Stimulated activated CD8-positive, alpha-beta memory T cell treated with anti-CD3 and anti-CD28 coated beads, Interleukin-2, amount 100 ng/mL, for 1 hour (primary cell): ENCODE measurements around the gene ARHGAP6.
"Not testable (repeated sequence)": the region's sequence is repeated elsewhere in the genome, so short reads cannot be mapped to it uniquely, and the experiment has no call there.

Experiments
- DNase-seq, 2 donors: peaks; one replicate each; pipeline ENCODE4 v3.0.0-alpha.2; 2020; ENCODE audit warnings: low read depth in 2 of 2

ARHGAP6 gene

GRCh38 chrX:11151799-11152559, 513.7 kb downstream of the ARHGAP6 start:
- DNase-seq, result no peak

- no peak for DNase-seq
Measured at GRCh38 chrX:11148401-11148800, 517.3 kb downstream of the ARHGAP6 start.

GRCh38 chrX:11146411-11146810, 519.3 kb downstream of the ARHGAP6 start:
- DNase-seq, result no peak

- peak in 1 of 2 donors; percentile 0 for DNase-seq
Measured at GRCh38 chrX:11143931-11144678, 521.6 kb downstream of the ARHGAP6 start.

- DNase-seq, result no peak
Measured at GRCh38 chrX:11138498-11139390, 527.0 kb downstream of the ARHGAP6 start.

GRCh38 chrX:11137543-11138139, 528.1 kb downstream of the ARHGAP6 start:
- DNase-seq, result no peak

GRCh38 chrX:11135564-11136185, 530.0 kb downstream of the ARHGAP6 start:
- DNase-seq, result no peak

- DNase-seq, result no peak
Measured at GRCh38 chrX:11131146-11131545, 534.6 kb downstream of the ARHGAP6 start.

- no peak for DNase-seq
Measured at GRCh38 chrX:11130136-11130535, 535.6 kb downstream of the ARHGAP6 start.

- no peak for DNase-seq
Measured at GRCh38 chrX:11129534-11130105, 536.1 kb downstream of the ARHGAP6 start.

- DNase-seq, result no peak
Measured at GRCh38 chrX:11125060-11125459, 540.7 kb downstream of the ARHGAP6 start.

- no peak for DNase-seq
Measured at GRCh38 chrX:11124112-11124511, 541.6 kb downstream of the ARHGAP6 start.

- DNase-seq, result not testable (repeated sequence)
Measured at GRCh38 chrX:11123087-11123486, 542.6 kb downstream of the ARHGAP6 start.

GRCh38 chrX:11119313-11119943, 546.3 kb downstream of the ARHGAP6 start:
- no peak for DNase-seq

GRCh38 chrX:11117745-11118144, 548.0 kb downstream of the ARHGAP6 start:
- no peak for DNase-seq

GRCh38 chrX:11113731-11114130, 552.0 kb downstream of the ARHGAP6 start:
- no peak for DNase-seq

GRCh38 chrX:11111947-11112346, 553.8 kb downstream of the ARHGAP6 start:
- DNase-seq, result no peak

GRCh38 chrX:11111037-11111851, 554.5 kb downstream of the ARHGAP6 start, which contains the start of gene HCCS:
Gene HCCS (plus strand): TSS chrX:11111332. CDS start chrX:11112061, 729 bp downstream.
- peak; percentile 61 to 68 for DNase-seq

GRCh38 chrX:11109968-11110367, 555.8 kb downstream of the ARHGAP6 start:
- DNase-seq, result no peak
